Suprapubic skin (tissue), 4 donors: ENCODE data around the gene USP3.

ENCODE experiments used
- CTCF ChIP-seq, 2 donors: fragments of 200-600 bp in 1 of 2; fragments of 450-650 bp in 1 of 2; sonication (generic) in 1 of 2; IDR thresholded peaks; one replicate each; pipeline ENCODE4 v1.5.1; 2016 to 2019; ENCODE audit warnings: antibody characterized with exemption in 2 of 2, mild to moderate bottlenecking in 1 of 2, moderate library complexity in 1 of 2
- EP300 ChIP-seq: sonication (generic); formaldehyde crosslinking; IDR thresholded peaks from one replicate; pipeline ENCODE4 v1.6.1; 2017; ENCODE audit warnings: antibody characterized with exemption
- POLR2A ChIP-seq, 2 donors: fragments of 450-650 bp; IDR thresholded peaks; one replicate each; pipeline ENCODE4 v1.6.1; 2017; ENCODE audit warnings: antibody characterized with exemption in 2 of 2, mild to moderate bottlenecking in 2 of 2, moderate library complexity in 2 of 2
- POLR2AphosphoS5 ChIP-seq, 3 donors: sonication (generic); formaldehyde crosslinking; IDR thresholded peaks; one replicate each; pipeline ENCODE4 v1.6.1; 2017; ENCODE audit warnings: antibody characterized with exemption in 3 of 3

GRCh38 chr15:63630036-63630751, 125.8 kb downstream of the USP3 start:
- TF ChIP-seq POLR2A (IDR thresholded peaks at IDR 0.05) (no peak), CTCF (IDR thresholded peaks at IDR 0.05) (no peak), POLR2AphosphoS5 (IDR thresholded peaks at IDR 0.05) (no peak), EP300 (no peak)
